HG03378 (cell line): ENCODE data around the gene ABCC9.

Source experiments
- ATAC-seq: cut with Tn5 transposase; IDR thresholded peaks from one replicate; pipeline ENCODE4 v1.9.1; 2021; ENCODE audit warnings: mild to moderate bottlenecking, moderate library complexity; ENCODE audit not compliant: unreplicated experiment

The ABCC9 gene

GRCh38 chr12:21940549-21941505, at the start of gene ABCC9:
Gene ABCC9 (minus strand): TSS chr12:21941426. CDS start chr12:21936674, 4,752 bp downstream.
- no peak for ATAC-seq

GRCh38 chr12:21989819-21990412, 48.7 kb upstream of the ABCC9 start:
- no peak for ATAC-seq

DNA sequence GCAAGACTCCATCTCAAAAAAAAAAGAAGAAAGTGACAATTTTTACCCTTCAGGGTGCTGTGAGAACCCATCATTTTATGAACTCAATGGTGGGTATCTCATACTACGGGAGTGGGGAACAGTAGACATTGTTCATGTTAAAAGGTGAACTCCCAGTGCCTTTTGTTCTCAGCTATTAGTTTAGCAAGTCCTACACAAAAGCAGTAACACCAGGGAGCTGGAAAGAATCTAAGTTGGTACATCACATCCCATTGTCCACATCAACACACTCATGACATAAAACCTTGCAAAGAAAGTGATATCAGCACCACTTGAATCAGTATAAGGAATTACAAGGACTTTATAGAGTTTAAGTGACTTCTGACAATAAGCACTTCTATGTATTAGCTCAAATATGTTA, 47.4 kb upstream of the ABCC9 start:
- no peak for ATAC-seq

DNA sequence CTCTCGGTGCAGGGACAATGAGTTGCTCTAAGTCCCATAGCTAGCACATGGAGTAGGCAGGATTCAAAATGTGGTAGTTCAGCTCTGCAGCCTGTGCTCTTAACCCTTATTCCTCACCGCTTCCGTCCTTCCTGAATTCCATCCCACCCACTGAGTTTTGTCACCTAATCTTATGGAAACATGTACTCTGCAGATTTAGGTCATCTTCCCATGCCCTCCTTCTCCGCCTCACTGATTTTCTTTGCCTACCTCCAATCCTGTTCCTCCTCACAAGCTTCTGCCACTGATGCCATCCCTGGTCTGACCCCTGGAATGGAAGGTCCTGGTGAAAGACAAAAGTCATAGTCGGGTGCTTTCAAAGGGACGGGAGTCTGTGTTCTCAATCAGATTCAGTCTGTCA, 46.5 kb upstream of the ABCC9 start:
- ATAC-seq: no peak

DNA sequence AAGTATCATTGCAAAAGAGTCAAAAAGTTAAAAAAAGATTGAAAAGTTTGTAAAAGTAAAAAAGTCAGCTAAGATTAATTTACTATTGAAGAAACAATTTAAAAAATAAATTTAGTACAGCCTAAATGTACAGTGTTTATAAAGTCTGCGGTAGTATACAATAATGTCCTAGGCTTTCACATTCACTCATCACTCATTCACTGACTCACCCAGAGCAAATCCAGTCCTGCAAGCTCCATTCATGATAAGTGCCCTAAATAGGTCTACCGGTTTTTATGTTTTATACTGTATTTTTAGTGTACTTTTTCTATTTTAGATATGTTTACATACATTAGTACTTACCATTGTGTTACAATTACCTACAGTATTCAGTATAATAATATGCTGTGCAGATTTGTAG, 43.9 kb upstream of the ABCC9 start:
- ATAC-seq: no peak

DNA sequence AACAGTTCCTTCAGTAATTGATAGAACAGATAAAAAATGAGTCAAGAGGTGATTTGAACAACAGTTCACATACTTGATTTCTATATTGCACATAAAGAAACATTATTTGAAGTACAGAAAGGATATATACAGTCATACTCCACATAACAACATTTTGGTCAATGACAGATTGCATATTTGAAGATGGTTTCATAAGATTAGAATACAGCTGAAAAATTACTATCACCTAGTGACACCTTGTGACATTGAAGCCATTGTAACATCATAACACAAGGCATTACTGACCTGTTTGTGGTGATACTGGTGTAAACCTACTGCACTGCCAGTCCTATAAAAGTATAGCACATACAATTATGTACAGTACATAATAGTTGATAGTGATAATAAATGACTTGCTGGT, 43.1 kb upstream of the ABCC9 start:
- no peak for ATAC-seq

DNA sequence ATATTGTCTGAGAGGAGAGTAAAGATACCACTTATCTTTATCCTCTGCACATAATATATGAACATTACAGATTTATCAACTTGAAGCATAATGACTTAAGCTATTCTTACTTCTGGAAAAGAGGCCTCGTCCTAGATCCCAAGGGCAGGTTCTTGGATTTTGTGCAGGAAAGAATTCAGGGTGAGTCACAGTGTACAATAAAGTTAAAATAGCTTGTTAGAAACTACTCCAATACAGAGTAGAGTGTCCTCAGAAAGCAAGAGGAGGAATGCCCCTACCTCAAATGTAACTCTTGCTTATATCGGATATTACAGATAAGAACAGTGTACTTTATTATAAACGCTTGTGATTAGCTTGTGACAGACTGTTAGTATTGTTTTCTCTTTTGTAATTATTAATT, 41.9 kb upstream of the ABCC9 start:
- ATAC-seq: no peak

- ATAC-seq: no peak
Measured at GRCh38 chr12:21980544-21980943, 39.3 kb upstream of the ABCC9 start.

DNA sequence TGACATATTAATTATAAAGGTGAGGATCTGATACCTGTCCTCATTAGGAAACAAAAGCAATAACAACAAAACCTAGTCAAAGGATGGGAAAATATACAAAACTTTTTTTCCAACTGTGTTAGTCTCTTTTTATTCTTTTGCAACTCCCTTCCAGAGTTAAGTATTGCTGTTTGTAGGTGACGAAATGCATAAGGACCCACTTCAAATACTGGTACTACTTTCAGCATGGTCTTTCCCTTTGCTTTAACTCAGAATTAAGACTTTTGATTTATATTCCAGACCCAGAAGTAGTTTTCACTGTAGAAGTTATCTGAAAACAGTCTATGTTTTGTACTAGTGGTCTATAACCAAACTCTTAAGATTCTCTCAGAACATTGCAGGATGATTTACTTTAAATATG, 34.1 kb upstream of the ABCC9 start:
- ATAC-seq: no peak

DNA sequence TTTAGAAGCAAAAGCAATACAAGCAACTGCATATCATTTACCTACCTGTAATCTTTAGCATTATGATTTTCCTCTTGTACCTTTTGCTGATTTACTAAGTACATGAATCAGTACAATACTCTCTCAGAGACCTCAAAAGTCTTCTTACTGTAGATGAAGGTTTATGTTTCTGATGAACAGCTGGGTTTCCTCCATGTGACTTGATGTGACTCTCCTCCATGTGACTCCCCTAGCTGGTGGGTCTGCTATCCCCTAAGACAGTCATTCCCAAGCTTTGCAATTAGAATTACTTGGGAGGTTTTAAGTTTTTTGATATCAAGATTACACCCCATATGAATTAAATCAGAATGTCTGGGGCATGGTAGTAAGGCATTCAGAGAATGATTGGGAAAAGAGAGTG, 32.0 kb upstream of the ABCC9 start:
- no peak for ATAC-seq

- ATAC-seq: no peak
Measured at GRCh38 chr12:21972055-21972454, 30.8 kb upstream of the ABCC9 start.

GRCh38 chr12:21971344-21971743, 30.1 kb upstream of the ABCC9 start:
- no peak for ATAC-seq

GRCh38 chr12:21962821-21963220, 21.6 kb upstream of the ABCC9 start:
- no peak for ATAC-seq

GRCh38 chr12:21962236-21962635, 21.0 kb upstream of the ABCC9 start:
- ATAC-seq: no peak

- ATAC-seq: no peak
Measured at GRCh38 chr12:21950649-21951048, 9.4 kb upstream of the ABCC9 start.

DNA sequence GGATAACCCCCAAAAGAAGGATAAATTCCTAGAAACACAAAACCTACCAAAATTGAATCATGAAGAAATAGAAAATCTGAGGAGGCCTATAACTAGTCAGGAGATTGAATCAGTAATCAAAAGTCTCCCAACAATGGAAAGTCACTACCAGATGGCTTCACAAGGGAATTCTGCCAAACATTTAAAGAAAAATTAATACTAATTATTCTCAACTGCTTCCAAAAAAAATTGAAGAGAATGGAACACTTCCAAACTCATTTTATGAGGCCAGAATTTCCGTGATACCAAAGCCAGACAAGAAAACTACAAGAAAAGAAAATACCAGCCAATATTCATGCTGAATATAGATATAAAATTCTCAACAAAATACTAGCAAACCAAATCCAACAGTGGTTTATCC, 7.8 kb upstream of the ABCC9 start:
- no peak for ATAC-seq

GRCh38 chr12:21946983-21947382, 5.8 kb upstream of the ABCC9 start:
- ATAC-seq: no peak

- no peak for ATAC-seq
Measured at GRCh38 chr12:21945002-21945401, 3.8 kb upstream of the ABCC9 start.

- no peak for ATAC-seq
Measured at GRCh38 chr12:21942377-21942703, 1.1 kb upstream of the ABCC9 start.

GRCh38 chr12:21941506-21942376, 515 bp upstream of the ABCC9 start:
- ATAC-seq: no peak

DNA sequence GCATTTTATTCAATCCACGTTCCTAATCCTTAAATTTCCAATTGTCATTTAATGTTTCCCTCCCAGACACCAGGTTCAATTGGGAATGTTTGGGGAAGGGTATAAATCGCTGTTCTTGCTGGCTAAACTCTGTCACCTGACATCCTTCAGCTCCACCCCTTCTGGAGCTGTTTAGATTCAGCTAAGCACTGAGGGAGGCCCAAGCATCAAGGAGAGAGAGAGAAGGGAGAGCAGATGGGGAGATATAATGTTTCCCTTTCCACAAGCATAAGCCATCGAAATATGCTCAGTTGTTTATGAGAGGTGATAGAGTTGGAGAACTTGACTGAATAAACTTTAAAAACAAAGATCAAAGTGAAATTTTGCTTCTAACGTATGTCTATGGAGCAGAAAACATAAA, 1.8 kb downstream of the ABCC9 start:
- ATAC-seq: no peak

DNA sequence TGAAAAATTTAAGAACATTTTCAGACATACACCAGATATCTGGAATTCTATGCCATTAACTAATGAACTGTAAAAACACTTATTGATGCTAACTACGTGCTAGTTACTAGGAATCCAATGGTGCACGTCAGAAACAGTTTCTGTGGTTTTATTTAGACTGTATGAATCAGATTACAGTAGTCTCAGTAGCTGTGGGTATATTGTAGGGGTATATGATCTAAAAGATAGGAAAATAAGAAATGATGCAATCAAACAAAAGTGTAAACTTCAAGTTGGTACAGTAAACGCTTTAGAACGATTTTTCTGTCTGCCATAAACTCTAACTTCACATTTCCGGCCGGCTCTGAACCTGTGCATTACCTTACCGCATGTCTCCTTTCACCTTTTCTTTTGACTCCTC, 2.3 kb downstream of the ABCC9 start:
- no peak for ATAC-seq
